DOHH2 (cell line): ENCODE results near the gene SIM1.

Source experiments
- H3F3A ChIP-seq: fragments of 200-600 bp; sonication (generic), shearing (Covaris generic); 2 replicates; pipeline ENCODE4 v1.6.0; 2016; ENCODE audit warnings: antibody characterized with exemption, mild to moderate bottlenecking; ENCODE audit not compliant: control insufficient read depth, insufficient read depth
- H3K27ac ChIP-seq: fragments of 200-600 bp; sonication (generic); 2 replicates; pipeline ENCODE4 v1.5.1; 2014; ENCODE audit warnings: low read depth, mild to moderate bottlenecking, low read length, moderate library complexity
- H3K27me3 ChIP-seq: fragments of 200-600 bp; sonication (generic); 2 replicates; pipeline ENCODE4 v1.6.1; 2014; ENCODE audit warnings: mild to moderate bottlenecking, low read length, mixed read lengths; ENCODE audit not compliant: control insufficient read depth
- H3K36me3 ChIP-seq: fragments of 200-600 bp; sonication (generic); 2 replicates; pipeline ENCODE4 v1.6.1; 2014; ENCODE audit warnings: mild to moderate bottlenecking, low read length, moderate library complexity, mixed read lengths; ENCODE audit not compliant: control insufficient read depth
- H3K4me1 ChIP-seq: fragments of 200-600 bp; sonication (generic); 2 replicates; pipeline ENCODE4 v1.6.1; 2014; ENCODE audit warnings: mild to moderate bottlenecking, low read length, mixed read lengths; ENCODE audit not compliant: control insufficient read depth
- H3K4me2 ChIP-seq: fragments of 200-600 bp; sonication (generic); 2 replicates; pipeline ENCODE4 v1.6.0; 2014; ENCODE audit warnings: mild to moderate bottlenecking, low read length, moderate library complexity
- H3K4me3 ChIP-seq: fragments of 200-600 bp; sonication (generic); 2 replicates; pipeline ENCODE4 v1.5.1; 2014; ENCODE audit warnings: mild to moderate bottlenecking, low read length, mixed read lengths
- H3K79me2 ChIP-seq: fragments of 200-600 bp; sonication (generic); 2 replicates; pipeline ENCODE4 v1.6.1; 2014; ENCODE audit warnings: mild to moderate bottlenecking, low read length, mixed read lengths; ENCODE audit not compliant: control insufficient read depth
- H3K9me2 ChIP-seq: fragments of 200-600 bp; sonication (generic); replicated peaks from 2 replicates; pipeline ENCODE4 v1.6.1; 2014; ENCODE audit warnings: mild to moderate bottlenecking, low read length, mixed read lengths; ENCODE audit not compliant: control insufficient read depth
- H3K9me3 ChIP-seq: fragments of 200-600 bp; sonication (generic); 2 replicates; pipeline ENCODE4 v1.6.1; 2014; ENCODE audit warnings: antibody characterized with exemption, low read length, mixed read lengths; ENCODE audit not compliant: control insufficient read depth, insufficient read depth
- H4K20me1 ChIP-seq: fragments of 200-600 bp; sonication (generic); 2 replicates; pipeline ENCODE4 v1.6.0; 2014; ENCODE audit warnings: low read depth, mild to moderate bottlenecking, antibody characterized with exemption, low read length, moderate library complexity; ENCODE audit not compliant: control insufficient read depth, insufficient read depth
- CTCF ChIP-seq: fragments of 200-600 bp; sonication (generic); IDR thresholded peaks from one replicate; pipeline ENCODE4 v1.5.1; 2014; ENCODE audit warnings: antibody characterized with exemption, mild to moderate bottlenecking, low read depth, low read length; ENCODE audit not compliant: poor library complexity, severe bottlenecking
- EZH2phosphoT487 ChIP-seq: fragments of 200-600 bp; sonication (generic); IDR thresholded peaks from 2 replicates; pipeline ENCODE4 v1.6.1; 2017; ENCODE audit warnings: borderline replicate concordance, mild to moderate bottlenecking, antibody characterized with exemption, low read length, moderate library complexity, mixed read lengths

SIM1 gene

GRCh38 chr6:100446115-100447080, 18.3 kb downstream of the SIM1 start:
- H3K36me3 ChIP-seq: no peaks in the 10 kb centered on the region
- no peak overlapping the region for H3K27ac ChIP-seq
- H3K9me3 ChIP-seq: no peaks in the 10 kb centered on the region; the same call in 1 of the 2 replicates
- H3K4me2 ChIP-seq: no peak overlapping the region
- H3K9me2 ChIP-seq: no peaks in the 10 kb centered on the region
- no peak overlapping the region for H3K4me3 ChIP-seq
- no peaks in the 10 kb centered on the region for H3F3A ChIP-seq
- no peaks in the 10 kb centered on the region for H3K79me2 ChIP-seq
- no peak for TF ChIP-seq EZH2phosphoT487
- no peak for TF ChIP-seq CTCF
- peaks cover 11% of the 10 kb centered on the region for H3K27me3 ChIP-seq
- no peaks in the 10 kb centered on the region for H4K20me1 ChIP-seq
- no peaks in the 10 kb centered on the region for H3K4me1 ChIP-seq

GRCh38 chr6:100445512-100445911, 19.2 kb downstream of the SIM1 start:
- no peaks in the 10 kb centered on the region; the same call in 1 of the 2 replicates for H3K9me3 ChIP-seq
- H3K4me2 ChIP-seq: no peak overlapping the region
- H3K4me3 ChIP-seq: no peak overlapping the region
- peaks cover 15% of the 10 kb centered on the region for H3K27me3 ChIP-seq
- H3K36me3 ChIP-seq: no peaks in the 10 kb centered on the region
- H3K9me2 ChIP-seq: no peaks in the 10 kb centered on the region
- no peaks in the 10 kb centered on the region for H4K20me1 ChIP-seq
- H3K4me1 ChIP-seq: no peaks in the 10 kb centered on the region
- TF ChIP-seq CTCF (no peak), EZH2phosphoT487 (no peak)
- H3K27ac ChIP-seq: no peak overlapping the region
- no peaks in the 10 kb centered on the region for H3F3A ChIP-seq
- no peaks in the 10 kb centered on the region for H3K79me2 ChIP-seq

- Histone ChIP-seq H3K79me2 (no peaks in the 10 kb centered on the region), H3K4me3 (no peak overlapping the region), H3F3A (no peaks in the 10 kb centered on the region), H4K20me1 (no peaks in the 10 kb centered on the region), H3K9me3 (no peaks in the 10 kb centered on the region), H3K27me3 (peaks cover 15% of the 10 kb centered on the region), H3K4me1 (no peaks in the 10 kb centered on the region), H3K4me2 (no peak overlapping the region), H3K36me3 (no peaks in the 10 kb centered on the region), H3K9me2 (no peaks in the 10 kb centered on the region), H3K27ac (no peak overlapping the region)
- no peak for TF ChIP-seq EZH2phosphoT487
- TF ChIP-seq CTCF: no peak
Observed at GRCh38 chr6:100440935-100441334, 23.8 kb downstream of the SIM1 start.
